T-helper 2 cell treated with Interferon-gamma antibody and Interleukin-4, amounts not matched to agents 5 μg/mL and 100 μg/mL, for 36 hours (primary cell): ENCODE data around the gene NAPB.
"Not testable (repeated sequence)": the region's sequence is repeated elsewhere in the genome, so short reads cannot be mapped to it uniquely, and the experiment has no call there.

Experiments
- DNase-seq: peaks from one replicate; pipeline ENCODE4 v3.0.0; 2021; ENCODE audit warnings: low spot score
- H3K27ac Mint-ChIP-seq: one replicate; pipeline ENCODE4 v1.8.0; 2021; ENCODE audit warnings: mild to moderate bottlenecking, mixed read lengths
- H3K27me3 Mint-ChIP-seq: one replicate; pipeline ENCODE4 v1.8.0; 2021; ENCODE audit warnings: low read depth, mixed read lengths
- H3K36me3 Mint-ChIP-seq: one replicate; pipeline ENCODE4 v1.8.0; 2021; ENCODE audit warnings: low read depth, mixed read lengths
- H3K4me1 Mint-ChIP-seq: one replicate; pipeline ENCODE4 v1.8.0; 2021; ENCODE audit warnings: low read depth, mixed read lengths
- H3K4me3 Mint-ChIP-seq: one replicate; pipeline ENCODE4 v1.8.0; 2022; ENCODE audit warnings: mild to moderate bottlenecking, moderate library complexity, mixed read lengths
- H3K9me3 Mint-ChIP-seq: one replicate; pipeline ENCODE4 v1.8.0; 2021; ENCODE audit warnings: mixed read lengths

Gene NAPB

GRCh38 chr20:23361476-23362391 is 59.6 kb downstream of the NAPB start, which contains the start of gene GZF1:
GZF1 (plus strand) TSS chr20:23362182; CDS start chr20:23364384, 2,202 bp downstream.
- no peaks in the 10 kb centered on the region for H3K9me3 Mint-ChIP-seq
- H3K4me1 Mint-ChIP-seq: peaks cover 47% of the 10 kb centered on the region
- peak; percentile 99 for DNase-seq
- peak within 1 kb of the TSS; percentile 94 for H3K4me3 Mint-ChIP-seq
- H3K36me3 Mint-ChIP-seq: peaks cover 22% of the 10 kb centered on the region
- H3K27ac Mint-ChIP-seq: peak within 1 kb of the TSS; percentile 95
- H3K27me3 Mint-ChIP-seq: no peaks in the 10 kb centered on the region

DNA sequence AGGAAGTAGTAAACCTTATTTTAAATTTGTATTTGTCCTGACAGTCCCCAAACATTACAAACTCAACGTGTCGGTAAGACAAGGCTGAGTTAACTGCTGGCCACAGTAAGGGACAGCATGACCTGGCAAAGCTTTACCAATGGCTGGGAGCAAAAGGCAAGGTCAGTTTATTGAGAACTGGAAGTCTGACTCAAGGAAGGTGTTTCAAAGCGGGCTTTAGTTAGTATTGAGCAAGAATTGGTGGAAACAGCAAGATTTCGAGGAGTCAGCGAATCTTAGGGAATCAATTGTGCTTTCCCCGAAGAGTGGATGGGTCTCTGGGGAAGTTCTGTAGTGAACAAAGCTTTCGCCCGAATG is 60.2 kb downstream of the NAPB start:
- Mint-ChIP-seq H3K9me3 (no peaks in the 10 kb centered on the region), H3K27ac (peak overlapping the region; percentile 91), H3K27me3 (no peaks in the 10 kb centered on the region), H3K4me1 (peaks cover 40% of the 10 kb centered on the region), H3K36me3 (peaks cover 15% of the 10 kb centered on the region), H3K4me3 (peak overlapping the region; percentile 84)
- DNase-seq: no peak

GRCh38 chr20:23360531-23360930 is 60.8 kb downstream of the NAPB start:
- H3K27me3 Mint-ChIP-seq: no peaks in the 10 kb centered on the region
- H3K4me3 Mint-ChIP-seq: peak overlapping the region; percentile 84
- H3K27ac Mint-ChIP-seq: peak overlapping the region; percentile 91
- peaks cover 38% of the 10 kb centered on the region for H3K4me1 Mint-ChIP-seq
- peaks cover 17% of the 10 kb centered on the region for H3K36me3 Mint-ChIP-seq
- no peak for DNase-seq
- H3K9me3 Mint-ChIP-seq: no peaks in the 10 kb centered on the region

- H3K27me3 Mint-ChIP-seq: no peaks in the 10 kb centered on the region
- no peak for DNase-seq
- peaks cover 10% of the 10 kb centered on the region for H3K36me3 Mint-ChIP-seq
- peaks cover 31% of the 10 kb centered on the region for H3K4me1 Mint-ChIP-seq
- H3K27ac Mint-ChIP-seq: peak overlapping the region; percentile 86
- H3K4me3 Mint-ChIP-seq: peak overlapping the region; percentile 94
- H3K9me3 Mint-ChIP-seq: no peaks in the 10 kb centered on the region
Observed at GRCh38 chr20:23358923-23359593, 62.2 kb downstream of the NAPB start.

DNA sequence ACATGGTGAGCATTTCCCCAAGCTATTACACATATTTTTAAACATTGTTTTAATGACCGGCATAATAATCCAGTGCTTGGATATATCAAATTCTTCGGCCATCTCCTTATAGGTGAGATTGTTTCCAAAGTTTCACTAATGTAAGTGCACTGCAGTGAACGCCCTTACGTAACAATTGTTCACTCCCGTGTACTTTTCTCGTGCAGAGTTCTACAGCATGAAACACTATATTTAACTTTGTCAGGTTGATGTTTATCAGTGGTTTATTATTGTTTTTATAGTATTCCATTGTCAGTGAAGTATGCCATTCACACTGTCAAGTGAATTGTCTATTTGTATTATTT is 62.8 kb downstream of the NAPB start:
- Mint-ChIP-seq H3K4me3 (peak overlapping the region; percentile 94), H3K9me3 (no peaks in the 10 kb centered on the region), H3K27me3 (no peaks in the 10 kb centered on the region), H3K27ac (peak overlapping the region; percentile 86), H3K36me3 (peaks cover 15% of the 10 kb centered on the region), H3K4me1 (peaks cover 26% of the 10 kb centered on the region)
- no peak for DNase-seq

GRCh38 chr20:23357767-23358562 is 63.3 kb downstream of the NAPB start:
- peaks cover 21% of the 10 kb centered on the region for H3K4me1 Mint-ChIP-seq
- H3K4me3 Mint-ChIP-seq: peak overlapping the region; percentile 94
- H3K9me3 Mint-ChIP-seq: no peaks in the 10 kb centered on the region
- DNase-seq: peak; percentile 100
- peaks cover 16% of the 10 kb centered on the region for H3K36me3 Mint-ChIP-seq
- no peaks in the 10 kb centered on the region for H3K27me3 Mint-ChIP-seq
- H3K27ac Mint-ChIP-seq: peak overlapping the region; percentile 95

GRCh38 chr20:23356203-23356602 is 65.1 kb downstream of the NAPB start:
- no peaks in the 10 kb centered on the region for H3K27me3 Mint-ChIP-seq
- no peak overlapping the region for H3K4me3 Mint-ChIP-seq
- H3K27ac Mint-ChIP-seq: no peak overlapping the region
- H3K36me3 Mint-ChIP-seq: peaks cover 21% of the 10 kb centered on the region
- peaks cover 30% of the 10 kb centered on the region for H3K4me1 Mint-ChIP-seq
- DNase-seq: no peak
- H3K9me3 Mint-ChIP-seq: no peaks in the 10 kb centered on the region

- Mint-ChIP-seq H3K4me1 (peaks cover 19% of the 10 kb centered on the region), H3K9me3 (no peaks in the 10 kb centered on the region), H3K36me3 (peaks cover 22% of the 10 kb centered on the region), H3K4me3 (peak overlapping the region; percentile 87), H3K27me3 (no peaks in the 10 kb centered on the region), H3K27ac (peak overlapping the region; percentile 77)
- DNase-seq: peak; percentile 62
Observed at GRCh38 chr20:23350904-23351838, 70.1 kb downstream of the NAPB start.

- H3K4me1 Mint-ChIP-seq: peaks cover 18% of the 10 kb centered on the region
- peaks cover 18% of the 10 kb centered on the region for H3K36me3 Mint-ChIP-seq
- no peaks in the 10 kb centered on the region for H3K9me3 Mint-ChIP-seq
- peak within 1 kb of the TSS; percentile 87 for H3K4me3 Mint-ChIP-seq
- H3K27me3 Mint-ChIP-seq: no peaks in the 10 kb centered on the region
- H3K27ac Mint-ChIP-seq: peak within 1 kb of the TSS; percentile 100
- peak; percentile 96 for DNase-seq
Observed at GRCh38 chr20:23350196-23350903, 70.9 kb downstream of the NAPB start, which contains the start of gene NXT1. NXT1 (plus strand) TSS chr20:23350791; CDS start chr20:23354042, 3,251 bp downstream.

DNA sequence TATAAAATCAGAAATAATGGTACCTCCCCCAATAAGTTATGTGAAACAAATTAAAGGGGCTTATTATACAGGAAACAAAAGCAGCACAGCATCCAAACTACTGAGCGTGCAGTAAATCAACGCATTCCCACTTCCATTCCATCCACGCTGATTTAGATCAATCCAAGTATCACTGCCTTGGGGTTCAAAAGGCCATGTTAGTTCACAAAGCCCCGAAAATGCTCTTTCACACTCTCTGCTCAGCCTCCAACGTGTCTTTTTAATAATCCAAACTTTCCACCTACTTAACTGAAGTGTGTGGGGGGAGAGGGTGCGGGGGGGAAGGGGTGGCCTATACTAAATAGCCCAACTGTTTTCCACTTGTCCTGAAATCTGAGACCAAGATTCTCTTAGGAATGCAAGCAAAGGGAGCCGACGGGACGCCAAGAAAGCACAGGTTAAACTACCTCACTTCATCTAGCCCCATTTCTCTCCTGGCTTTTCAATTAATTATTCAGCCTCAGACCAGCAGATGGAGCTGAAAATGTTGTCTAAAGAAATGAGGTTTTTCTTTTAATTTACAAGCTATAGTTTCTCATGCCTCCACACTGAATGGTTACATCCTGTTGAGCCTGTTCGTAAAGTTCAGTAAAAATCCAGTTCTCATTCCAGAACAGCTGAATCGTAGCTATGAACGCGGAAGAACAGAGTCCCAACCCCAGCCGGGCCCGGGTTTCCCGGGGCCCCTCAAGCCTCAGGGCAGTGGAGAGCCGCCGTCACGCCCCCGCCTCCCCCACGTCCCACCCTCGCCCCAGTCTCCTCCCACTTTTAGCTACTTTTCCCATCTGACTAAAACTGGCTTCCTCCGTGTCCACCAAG is 71.7 kb downstream of the NAPB start:
- Mint-ChIP-seq H3K27me3 (no peaks in the 10 kb centered on the region), H3K4me3 (peak overlapping the region; percentile 87), H3K27ac (peak overlapping the region; percentile 100), H3K36me3 (peaks cover 17% of the 10 kb centered on the region), H3K9me3 (no peaks in the 10 kb centered on the region), H3K4me1 (peaks cover 18% of the 10 kb centered on the region)
- DNase-seq: no peak

- H3K4me1 Mint-ChIP-seq: peaks cover 18% of the 10 kb centered on the region
- not testable (repeated sequence) for H3K4me3 Mint-ChIP-seq, H3K36me3 Mint-ChIP-seq, H3K27me3 Mint-ChIP-seq, H3K9me3 Mint-ChIP-seq, H3K27ac Mint-ChIP-seq, DNase-seq
Observed at GRCh38 chr20:23348510-23348909, 72.8 kb downstream of the NAPB start.

- no peaks in the 10 kb centered on the region for H3K27me3 Mint-ChIP-seq
- H3K4me1 Mint-ChIP-seq: peaks cover 16% of the 10 kb centered on the region
- no peak overlapping the region for H3K4me3 Mint-ChIP-seq
- H3K27ac Mint-ChIP-seq: no peak overlapping the region
- H3K9me3 Mint-ChIP-seq: no peaks in the 10 kb centered on the region
- H3K36me3 Mint-ChIP-seq: peaks cover 3% of the 10 kb centered on the region
- no peak for DNase-seq
Observed at GRCh38 chr20:23347791-23348190, 73.5 kb downstream of the NAPB start.
